ENCODE measurements around the gene FAR1. TPM values are rescaled to one million over a fixed set of nuclear protein-coding genes. Genes with fewer than 3 reads are reported as not detected.

Gene FAR1
- polyA plus RNA-seq, 3 donors: 47.2 to 77.0 (median 52.6) TPM

GRCh38 chr11:13705710-13706109 lies 37.2 kb downstream of the FAR1 start:
- no peak for DNase-seq
- no peak overlapping the region for H3K4me3 Mint-ChIP-seq
- peaks cover 0 to 2% (median 0%) of the 10 kb centered on the region in 7 donors for H3K9me3 Mint-ChIP-seq
- H3K27ac Mint-ChIP-seq: peak overlapping the region in 2 of 7 donors; percentile 30 to 57
- intact Hi-C loops (cut with micrococcal nuclease): no loop called here
- H3K36me3 Mint-ChIP-seq: peaks cover 63 to 64% of the 10 kb centered on the region in 2 donors
- Histone ChIP-seq H2AFZ (ENCODE audit: insufficient read depth, low read depth, low read length, poor library complexity, severe bottlenecking) (no peak overlapping the region), H3K79me2 (ENCODE audit: insufficient read depth, low read length) (peaks cover 36% of the 10 kb centered on the region), H3K4me2 (replicated peaks; ENCODE audit: extremely low read depth, low read length, poor library complexity, severe bottlenecking) (no peak overlapping the region), H4K20me1 (ENCODE audit: insufficient read depth, low read length) (peaks cover 60% of the 10 kb centered on the region), H3K36me3 (replicated peaks in 1 of 2; ENCODE audit: control insufficient read depth in 1 of 2, insufficient read depth in 2 of 2, low read length in 2 of 2) (peaks cover 63 to 95% of the 10 kb centered on the region in 2 donors), H3K9ac (ENCODE audit: insufficient read depth, low read length, poor library complexity, severe bottlenecking) (no peak overlapping the region), H3K9me3 (replicated peaks in 1 of 2; ENCODE audit: control insufficient read depth in 1 of 2, insufficient read depth in 1 of 2, low read length in 2 of 2) (no peaks in the 10 kb centered on the region), H3K4me3 (replicated peaks in 1 of 3; ENCODE audit: low read depth in 2 of 3, low read length in 3 of 3) (no peak overlapping the region), H3K27me3 (ENCODE audit: control insufficient read depth in 2 of 2, insufficient read depth in 2 of 2, low read length in 2 of 2) (no peaks in the 10 kb centered on the region), H3K4me1 (ENCODE audit: control insufficient read depth in 1 of 2, insufficient read depth in 2 of 2, low read length in 2 of 2) (no peaks in the 10 kb centered on the region), H3K27ac (ENCODE audit: low read depth in 1 of 2, low read length in 2 of 2) (peak overlapping the region in 1 of 2 donors; percentile 45)
- no peak for TF ChIP-seq CTCF (IDR thresholded peaks at IDR 0.05)
- no peaks in the 10 kb centered on the region for H3K4me1 Mint-ChIP-seq
- no peaks in the 10 kb centered on the region for H3K27me3 Mint-ChIP-seq (ENCODE audit: low read depth in 3 of 3)

- no peaks in the 10 kb centered on the region for H3K9me3 ChIP-seq (replicated peaks in 1 of 2; ENCODE audit: control insufficient read depth in 1 of 2, insufficient read depth in 1 of 2, low read length in 2 of 2)
- H3K27ac Mint-ChIP-seq: no peak overlapping the region
- DNase-seq: no peak
- WGBS (ENCODE audit: insufficient coverage): no CpG with 5 or more reads among the region's 2 CpGs
- no peak overlapping the region for H3K4me2 ChIP-seq (replicated peaks; ENCODE audit: extremely low read depth, low read length, poor library complexity, severe bottlenecking)
- H4K20me1 ChIP-seq (ENCODE audit: insufficient read depth, low read length): peaks cover 33% of the 10 kb centered on the region
- H3K27ac ChIP-seq (ENCODE audit: low read depth in 1 of 2, low read length in 2 of 2): no peak overlapping the region
- peaks cover 82 to 93% of the 10 kb centered on the region in 2 donors for H3K36me3 Mint-ChIP-seq
- no peak overlapping the region for H3K4me3 Mint-ChIP-seq
- H3K27me3 ChIP-seq (ENCODE audit: control insufficient read depth in 2 of 2, insufficient read depth in 2 of 2, low read length in 2 of 2): no peaks in the 10 kb centered on the region
- H3K9me3 Mint-ChIP-seq: no peaks in the 10 kb centered on the region
- H3K27me3 Mint-ChIP-seq (ENCODE audit: low read depth in 3 of 3): no peaks in the 10 kb centered on the region
- H3K36me3 ChIP-seq (replicated peaks in 1 of 2; ENCODE audit: control insufficient read depth in 1 of 2, insufficient read depth in 2 of 2, low read length in 2 of 2): peaks cover 88 to 99% of the 10 kb centered on the region in 2 donors
- intact Hi-C loops (cut with micrococcal nuclease): no loop called here
- H3K9ac ChIP-seq (ENCODE audit: insufficient read depth, low read length, poor library complexity, severe bottlenecking): no peak overlapping the region
- no peak overlapping the region for H2AFZ ChIP-seq (ENCODE audit: insufficient read depth, low read depth, low read length, poor library complexity, severe bottlenecking)
- H3K79me2 ChIP-seq (ENCODE audit: insufficient read depth, low read length): peaks cover 4% of the 10 kb centered on the region
- TF ChIP-seq CTCF (IDR thresholded peaks at IDR 0.05): no peak
- H3K4me1 Mint-ChIP-seq: no peaks in the 10 kb centered on the region
- H3K4me3 ChIP-seq (replicated peaks in 1 of 3; ENCODE audit: low read depth in 2 of 3, low read length in 3 of 3): no peak overlapping the region
- H3K4me1 ChIP-seq (ENCODE audit: control insufficient read depth in 1 of 2, insufficient read depth in 2 of 2, low read length in 2 of 2): no peaks in the 10 kb centered on the region
Observed at GRCh38 chr11:13713982-13714381, 45.5 kb downstream of the FAR1 start.

Data from CD14-positive monocyte (primary cell).